HepG2 (cell line): ENCODE measurements around the gene ABCA3. TPM values are rescaled to one million over a fixed set of nuclear protein-coding genes. Genes with fewer than 3 reads are reported as not detected.

Experiments used
- ATAC-seq: fragments of 200-7000 bp; cut with Tn5 transposase; 3 replicates; pipeline ENCODE4 v1.9.1; 2020; ENCODE audit warnings: mild to moderate bottlenecking, moderate library complexity
- BruUV-seq: library from RNA; stranded (reverse); fragments of 400-500 nt; replicated peaks from 2 replicates; lab custom pipeline; 2021; lab: Mats Ljungman, UMichigan
- CTCF ChIA-PET: fragments of 300-600 bp; formaldehyde crosslinking; extraction: SDS; loops from one replicate; lab custom pipeline; 2021; ENCODE audit warnings: low total read pairs, inconsistent platforms, low intra/inter-chr PET ratio; lab: Yijun Ruan, JAX
- POLR2A ChIA-PET: fragments of 350-600 bp; sonication (Branson Sonifier 250); formaldehyde crosslinking; loops from one replicate; lab custom pipeline; 2020; ENCODE audit warnings: antibody characterized with exemption, inconsistent platforms; lab: Yijun Ruan, JAX
- DNase-seq: peaks from one replicate; pipeline ENCODE4 v3.0.0-alpha.2; 2015; ENCODE audit warnings: low spot score
- FAIRE-seq: peaks from 3 replicates; lab custom pipeline; 2011; peaks lifted over from hg19 to GRCh38; lab: Jason Lieb, UNC
- H2AFZ ChIP-seq: one replicate; pipeline ENCODE4 v1.6.1; 2011; ENCODE audit warnings: low read length, inconsistent platforms
- H3K27ac ChIP-seq: fragments of 300-600 bp; 3 replicates; pipeline ENCODE4 v1.8.0; 2011; ENCODE audit warnings: mixed run types, mild to moderate bottlenecking, mixed read lengths, low read length, inconsistent platforms; ENCODE audit not compliant: insufficient read depth; ENCODE audit errors: extremely low read length
- H3K27me3 ChIP-seq, 2 experiments: fragments of 200-600 bp in 1 of 2; 2 replicates in 1 of 2; 3 replicates in 1 of 2; pipeline versions ENCODE4 v1.6.0 to v1.8.0; 2011; ENCODE audit warnings: low read length in 2 of 2, mild to moderate bottlenecking in 2 of 2, moderate library complexity in 2 of 2, inconsistent platforms in 1 of 2; ENCODE audit not compliant: insufficient read depth in 2 of 2, control insufficient read depth in 1 of 2
- H3K36me3 ChIP-seq, 2 experiments: fragments of 200-600 bp in 1 of 2; replicated peaks in 1 of 2; 2 replicates in 1 of 2; 3 replicates in 1 of 2; pipeline versions ENCODE4 v1.5.1 to v1.8.0; 2011; ENCODE audit warnings: low read length in 2 of 2, inconsistent platforms in 1 of 2; ENCODE audit not compliant: insufficient read depth in 2 of 2, control insufficient read depth in 1 of 2
- H3K4me1 ChIP-seq: 2 replicates; pipeline ENCODE4 v1.5.1; 2012; ENCODE audit warnings: low read length, inconsistent platforms; ENCODE audit not compliant: insufficient read depth
- H3K4me2 ChIP-seq: 2 replicates; pipeline ENCODE4 v1.6.0; 2011; ENCODE audit warnings: low read depth, low read length, inconsistent platforms
- H3K4me3 ChIP-seq, 3 experiments: fragments of 200-600 bp in 1 of 3; sonication (generic), shearing (Covaris generic) in 1 of 3; replicated peaks in 1 of 3; 2 replicates each; pipeline ENCODE4 v1.5.1; 2011 to 2016; ENCODE audit warnings: low read length in 3 of 3, inconsistent platforms in 2 of 3, low read depth in 2 of 3, mild to moderate bottlenecking in 2 of 3, control low read depth in 1 of 3, mixed read lengths in 1 of 3; ENCODE audit not compliant: insufficient read depth in 1 of 3
- H3K79me2 ChIP-seq: one replicate; pipeline ENCODE4 v1.6.1; 2011; ENCODE audit warnings: low read length, inconsistent platforms; ENCODE audit not compliant: insufficient read depth
- H3K9ac ChIP-seq: 2 replicates; pipeline ENCODE4 v1.6.0; 2011; ENCODE audit warnings: mild to moderate bottlenecking, low read depth, low read length, inconsistent platforms; ENCODE audit not compliant: insufficient read depth
- H3K9me3 ChIP-seq: 2 replicates; pipeline ENCODE4 v1.5.1; 2012; ENCODE audit warnings: mild to moderate bottlenecking, low read length
- H4K20me1 ChIP-seq: 2 replicates; pipeline ENCODE4 v1.6.0; 2011; ENCODE audit warnings: inconsistent platforms, mild to moderate bottlenecking, low read length, moderate library complexity; ENCODE audit not compliant: insufficient read depth
- AGO2 ChIP-seq: fragments of 200-400 bp; formaldehyde crosslinking; optimal IDR thresholded peaks from 2 replicates; pipeline ENCODE3; 2017; ENCODE audit warnings: mild to moderate bottlenecking, low read depth, low read length, moderate library complexity
- AKAP8 ChIP-seq: sonication (generic); formaldehyde crosslinking; IDR thresholded peaks from 2 replicates; pipeline ENCODE4 v1.5.1; 2020; ENCODE audit warnings: mild to moderate bottlenecking, missing genetic modification reagents
- BRCA1 ChIP-seq: sonication (generic); formaldehyde crosslinking; IDR thresholded peaks from 2 replicates; pipeline ENCODE4 v1.4.0; 2020; ENCODE audit warnings: missing genetic modification reagents
- CCDC6 ChIP-seq: sonication (generic); formaldehyde crosslinking; IDR thresholded peaks from 2 replicates; pipeline ENCODE4 v1.8.1; 2022; ENCODE audit warnings: mild to moderate bottlenecking, missing genetic modification reagents, moderate library complexity
- MTA1 ChIP-seq: sonication (generic); formaldehyde crosslinking; IDR thresholded peaks from 2 replicates; pipeline ENCODE4 v1.4.0; 2020; ENCODE audit warnings: missing genetic modification reagents, mild to moderate bottlenecking, borderline replicate concordance
- POLR2A ChIP-seq, 2 experiments: IDR thresholded peaks; 2 replicates each; pipeline ENCODE4 v1.6.1; 2011; ENCODE audit warnings: low read depth in 2 of 2, low read length in 2 of 2, mild to moderate bottlenecking in 1 of 2, moderate library complexity in 1 of 2; ENCODE audit not compliant: insufficient read depth in 1 of 2
- POLR2G ChIP-seq: fragments of 200-400 bp; formaldehyde crosslinking; IDR thresholded peaks from 2 replicates; pipeline ENCODE4 v1.6.1; 2018; ENCODE audit warnings: mild to moderate bottlenecking, low read depth, low read length, moderate library complexity
- RFXAP ChIP-seq: sonication (generic); formaldehyde crosslinking; IDR thresholded peaks from 2 replicates; pipeline ENCODE4 v1.4.0; 2020; ENCODE audit warnings: missing genetic modification reagents, borderline replicate concordance
- STAG1 ChIP-seq: sonication (generic); formaldehyde crosslinking; IDR thresholded peaks from 2 replicates; pipeline ENCODE4 v1.4.0; 2020; ENCODE audit warnings: missing genetic modification reagents
- ZNF572 ChIP-seq: sonication (generic); formaldehyde crosslinking; IDR thresholded peaks from 2 replicates; pipeline ENCODE4 v1.5.1; 2020; ENCODE audit warnings: mild to moderate bottlenecking, missing genetic modification reagents
- ZNF629 ChIP-seq: sonication (generic); formaldehyde crosslinking; conservative IDR thresholded peaks from 2 replicates; pipeline ENCODE4 v1.5.0; 2020; ENCODE audit warnings: missing genetic modification reagents
- ZNF7 ChIP-seq: IDR thresholded peaks from 2 replicates; pipeline ENCODE4 v1.6.1; 2016; ENCODE audit warnings: missing biosample characterization, missing genetic modification reagents
- ZXDC ChIP-seq: sonication (generic); formaldehyde crosslinking; IDR thresholded peaks from 2 replicates; pipeline ENCODE4 v1.5.0; 2020; ENCODE audit warnings: mild to moderate bottlenecking, missing genetic modification reagents
- WGBS: methylation state at CpG from one replicate; pipeline ENCODE4 v1.1.6; 2017; ENCODE audit warnings: low lambda C conversion rate; 5-methylcytosine and 5-hydroxymethylcytosine counted together
- in situ Hi-C: cut with HindIII; loops from 2 replicates; pipeline ENCODE4 v1.10.0; 2017; ENCODE audit warnings: low pct_unique_long_range_greater_than_20kb; ENCODE audit not compliant: extremely low pct_ligation_motif_present
- intact Hi-C: fragments of 100-400 bp; cut with micrococcal nuclease; formaldehyde crosslinking; loops from one replicate; pipeline ENCODE4 v1.10.0; 2022; ENCODE audit not compliant: unreplicated experiment
- polyA plus RNA-seq, 8 experiments: library from polyadenylated mRNA; depleted of rRNA in 3 of 8; stranded (reverse) in 7 of 8; unstranded in 1 of 8; fragments of >200 nt; fragmentation: Illumina TruSeq in 4 of 8; extraction: Trizol in 4 of 8; gene quantifications; 2 replicates each; pipeline versions ENCODE4 v1.2.1 to v1.2.3, GENCODE V29; 2011 to 2016; ENCODE audit warnings: low read depth in 4 of 8, missing spikeins in 1 of 8, mixed read lengths in 1 of 8; ENCODE audit not compliant: insufficient read depth in 1 of 8
- total RNA-seq, 5 experiments: library from RNA; depleted of rRNA; stranded (reverse); fragments of >200 nt; fragmentation: Illumina TruSeq; extraction: Trizol; gene quantifications; 2 replicates each; pipeline ENCODE4 v1.2.3, GENCODE V29; 2016; ENCODE audit warnings: low read depth in 1 of 5
- TF ChIP-seq, protein P1 (sequence below): sonication (generic); formaldehyde crosslinking; IDR thresholded peaks from 2 replicates; pipeline ENCODE4 v1.5.1; 2020; ENCODE audit warnings: mild to moderate bottlenecking, moderate library complexity, missing genetic modification reagents

The ABCA3 gene
- total and polyA plus RNA-seq, 2 of the 13 experiments (the other 11 are each of a cell fraction or from before 2014, with no cell fraction given) = 0.60 to 1.5 TPM

DNA sequence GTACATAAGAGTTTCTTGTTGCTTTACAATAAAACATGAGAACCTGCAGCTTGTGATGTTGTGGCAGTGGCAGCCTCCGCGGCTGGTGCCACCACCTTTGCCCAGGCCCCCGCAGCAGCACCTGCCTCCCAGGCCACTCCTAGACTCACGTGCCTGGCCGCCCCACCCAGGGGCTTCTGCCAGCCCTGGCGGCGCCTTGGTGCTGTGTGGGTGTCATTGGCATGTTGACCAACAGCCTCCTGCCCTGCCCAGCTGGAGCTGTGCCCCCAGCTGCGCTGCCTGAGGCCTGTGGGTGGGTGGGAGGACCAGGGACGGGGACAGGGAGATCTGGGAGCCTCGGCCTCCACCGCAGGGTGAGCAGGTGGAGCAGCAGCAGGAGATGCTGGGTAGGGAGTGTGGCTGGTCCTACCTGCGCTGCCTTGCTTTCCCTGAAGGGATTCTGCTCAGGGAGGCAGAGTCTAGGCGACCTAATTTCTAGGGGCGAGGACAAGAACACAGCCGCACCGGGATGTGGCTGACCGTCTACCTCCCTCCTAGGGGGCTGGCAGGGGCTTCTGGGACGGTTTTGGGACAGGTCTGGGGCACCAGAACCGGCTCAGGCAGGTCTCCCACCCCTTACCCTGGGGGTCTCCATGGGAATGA lies 104.7 kb downstream of the ABCA3 start:
- no peak overlapping the region for H2AFZ ChIP-seq
- CTCF ChIA-PET = no interaction called here
- TF ChIP-seq BRCA1 (CRISPR knock-in tag) (no peak), ZNF7 (CRISPR knock-in tag) (no peak), MTA1 (CRISPR knock-in tag) (no peak), AGO2 (peak; percentile 37), STAG1 (CRISPR knock-in tag) (no peak), POLR2A (IDR thresholded peaks at IDR 0.05; ENCODE audit: insufficient read depth in 1 of 2, low read depth in 2 of 2, low read length in 2 of 2) (peak in 1 of 2 experiments; percentile 29; a peak in 1 of 4 replicates), POLR2G (peak; percentile 40; the same call in 1 of the 2 replicates), ZXDC (0 out of 2 replicates have a peak, but pooled peaks have one; percentile 9), RFXAP (CRISPR knock-in tag) (no peak), ZNF629 (no peak), CCDC6 (no peak), ZNF572 (CRISPR knock-in tag) (no peak), AKAP8 (CRISPR knock-in tag) (0 out of 2 replicates have a peak, but pooled peaks have one; percentile 14)
- TF ChIP-seq, protein P1, sequence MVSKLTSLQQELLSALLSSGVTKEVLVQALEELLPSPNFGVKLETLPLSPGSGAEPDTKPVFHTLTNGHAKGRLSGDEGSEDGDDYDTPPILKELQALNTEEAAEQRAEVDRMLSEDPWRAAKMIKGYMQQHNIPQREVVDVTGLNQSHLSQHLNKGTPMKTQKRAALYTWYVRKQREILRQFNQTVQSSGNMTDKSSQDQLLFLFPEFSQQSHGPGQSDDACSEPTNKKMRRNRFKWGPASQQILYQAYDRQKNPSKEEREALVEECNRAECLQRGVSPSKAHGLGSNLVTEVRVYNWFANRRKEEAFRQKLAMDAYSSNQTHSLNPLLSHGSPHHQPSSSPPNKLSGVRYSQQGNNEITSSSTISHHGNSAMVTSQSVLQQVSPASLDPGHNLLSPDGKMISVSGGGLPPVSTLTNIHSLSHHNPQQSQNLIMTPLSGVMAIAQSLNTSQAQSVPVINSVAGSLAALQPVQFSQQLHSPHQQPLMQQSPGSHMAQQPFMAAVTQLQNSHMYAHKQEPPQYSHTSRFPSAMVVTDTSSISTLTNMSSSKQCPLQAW (CRISPR knock-in tag) = no peak
- TF ChIP-seq, all 625 proteins: peak for 5
- POLR2A ChIA-PET = interaction anchor here (1.0 kb wide), 1 partner anchor 10 kb away, joined by 4 read pairs; no protein-coding TSS in a partner anchor
- Histone ChIP-seq H3K4me1 (peaks cover 31% of the 10 kb centered on the region), H3K27me3 (no peaks in the 10 kb centered on the region), H3K79me2 (no peaks in the 10 kb centered on the region), H3K9ac (no peak overlapping the region), H3K36me3 (peaks cover 6 to 21% of the 10 kb centered on the region in 2 experiments; a peak in 3 of 5 replicates), H3K4me3 (peak overlapping the region in 1 of 3 experiments; percentile 55; a peak in 1 of 6 replicates), H3K9me3 (no peaks in the 10 kb centered on the region), H3K27ac (no peak overlapping the region), H4K20me1 (0 out of 2 replicates have a peak, but pooled peaks cover 2% of the 10 kb centered on the region), H3K4me2 (peak overlapping the region; percentile 53; the same call in 1 of the 2 replicates)
- intact Hi-C loops (no loop called here), in situ Hi-C loops (no loop called here)
- ATAC-seq = no peak
- WGBS = 81% methylated on average over 11 of the region's 19 CpGs
- no TSS peak for BruUV-seq
- no peak for DNase-seq
- no peak for FAIRE-seq
